DOHH2 (cell line): Measurements from ENCODE around the gene KCNK3.

Experiments used
- EZH2phosphoT487 ChIP-seq: fragments of 200-600 bp; sonication (generic); IDR thresholded peaks from 2 replicates; pipeline ENCODE4 v1.6.1; 2017; ENCODE audit warnings: borderline replicate concordance, mild to moderate bottlenecking, antibody characterized with exemption, low read length, moderate library complexity, mixed read lengths
- TF ChIP-seq, protein P1 (sequence below): fragments of 200-600 bp; sonication (generic); IDR thresholded peaks from one replicate; pipeline ENCODE4 v1.5.1; 2014; ENCODE audit warnings: antibody characterized with exemption, mild to moderate bottlenecking, low read depth, low read length; ENCODE audit not compliant: poor library complexity, severe bottlenecking

DNA sequence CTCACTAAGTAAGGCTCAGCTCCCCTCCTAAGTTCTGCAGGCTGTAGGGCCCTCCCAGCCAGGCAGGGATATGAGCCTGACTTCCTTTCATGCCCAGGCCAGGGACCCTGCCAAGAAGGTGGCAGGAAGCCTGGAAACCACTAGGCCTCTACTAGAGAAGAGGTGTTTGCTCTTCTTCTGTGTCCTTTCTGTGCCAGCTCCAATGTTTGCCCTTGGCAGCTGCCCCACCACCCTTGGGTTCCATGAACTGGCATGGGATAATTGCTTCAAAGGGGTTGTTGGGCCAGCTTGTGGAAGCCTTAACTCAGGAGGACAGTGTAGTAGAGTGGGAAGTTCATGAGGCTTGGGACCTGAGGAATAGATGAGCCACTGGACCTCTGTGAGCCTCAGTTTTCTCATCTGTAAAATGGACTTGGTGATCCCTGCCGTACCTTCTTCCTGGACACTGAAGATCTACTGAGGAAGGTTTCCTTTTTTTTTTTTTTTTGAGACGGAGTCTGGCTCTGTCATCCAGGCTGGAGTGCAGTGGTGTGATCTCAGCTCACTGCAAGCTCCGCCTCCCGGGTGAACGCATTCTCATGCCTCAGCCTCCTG is 75.5 kb downstream of the KCNK3 start:
- TF ChIP-seq, protein P1, sequence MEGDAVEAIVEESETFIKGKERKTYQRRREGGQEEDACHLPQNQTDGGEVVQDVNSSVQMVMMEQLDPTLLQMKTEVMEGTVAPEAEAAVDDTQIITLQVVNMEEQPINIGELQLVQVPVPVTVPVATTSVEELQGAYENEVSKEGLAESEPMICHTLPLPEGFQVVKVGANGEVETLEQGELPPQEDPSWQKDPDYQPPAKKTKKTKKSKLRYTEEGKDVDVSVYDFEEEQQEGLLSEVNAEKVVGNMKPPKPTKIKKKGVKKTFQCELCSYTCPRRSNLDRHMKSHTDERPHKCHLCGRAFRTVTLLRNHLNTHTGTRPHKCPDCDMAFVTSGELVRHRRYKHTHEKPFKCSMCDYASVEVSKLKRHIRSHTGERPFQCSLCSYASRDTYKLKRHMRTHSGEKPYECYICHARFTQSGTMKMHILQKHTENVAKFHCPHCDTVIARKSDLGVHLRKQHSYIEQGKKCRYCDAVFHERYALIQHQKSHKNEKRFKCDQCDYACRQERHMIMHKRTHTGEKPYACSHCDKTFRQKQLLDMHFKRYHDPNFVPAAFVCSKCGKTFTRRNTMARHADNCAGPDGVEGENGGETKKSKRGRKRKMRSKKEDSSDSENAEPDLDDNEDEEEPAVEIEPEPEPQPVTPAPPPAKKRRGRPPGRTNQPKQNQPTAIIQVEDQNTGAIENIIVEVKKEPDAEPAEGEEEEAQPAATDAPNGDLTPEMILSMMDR = no peak
- TF ChIP-seq EZH2phosphoT487 = no peak
